Body of pancreas (tissue), 4 donors: ENCODE results near the gene ZEB2. TPM values are rescaled to one million over a fixed set of nuclear protein-coding genes. Genes with fewer than 3 reads are reported as not detected.

Experiments used
- ATAC-seq: fragments of 150-250 bp; one replicate; pipeline ENCODE4 v1.9.1; 2016
- DNase-seq, 4 donors: peaks; one replicate each; pipeline ENCODE4 v3.0.0-alpha.2; 2019
- H3K27ac ChIP-seq, 4 donors: fragments of 200-600 bp; sonication (generic); 1 replicate in 3 of 4; 2 replicates in 1 of 4; pipeline versions ENCODE4 v1.5.1 to v1.6.1; 2016 to 2019; ENCODE audit warnings: mild to moderate bottlenecking in 1 of 4, mixed read lengths in 1 of 4, moderate library complexity in 1 of 4
- H3K27me3 ChIP-seq, 2 donors: fragments of 200-600 bp; sonication (generic); one replicate each; pipeline ENCODE4 v1.6.0; 2016; ENCODE audit warnings: mild to moderate bottlenecking in 1 of 2
- H3K36me3 ChIP-seq, 2 donors: fragments of 200-600 bp; sonication (generic); replicated peaks in 1 of 2; 2 replicates each; pipeline ENCODE4 v1.5.1; 2016; ENCODE audit warnings: low read depth in 2 of 2; ENCODE audit not compliant: insufficient read depth in 1 of 2
- H3K4me1 ChIP-seq: fragments of 200-600 bp; sonication (generic); one replicate; pipeline ENCODE4 v1.6.0; 2016
- H3K4me3 ChIP-seq, 2 donors: fragments of 200-600 bp; sonication (generic); 1 replicate in 1 of 2; 2 replicates in 1 of 2; pipeline ENCODE4 v1.5.1; 2016 to 2019
- H3K9me3 ChIP-seq, 3 donors: fragments of 200-600 bp; sonication (generic); 1 replicate in 2 of 3; 2 replicates in 1 of 3; pipeline ENCODE4 v1.5.1; 2016
- POLR2A ChIP-seq, 3 donors: fragments of 450-650 bp; IDR thresholded peaks; one replicate each; pipeline ENCODE4 v1.6.1; 2016; ENCODE audit warnings: antibody characterized with exemption in 3 of 3, mild to moderate bottlenecking in 2 of 3
- WGBS, 2 donors: methylation state at CpG; one replicate each; pipeline ENCODE4 v1.1.5; 2017; 5-methylcytosine and 5-hydroxymethylcytosine counted together
- intact Hi-C: fragments of 100-400 bp; cut with DNase I; formaldehyde crosslinking; loops from one replicate; pipeline ENCODE4 v1.15.1; 2023
- small RNA-seq: library from RNA; depleted of rRNA; stranded (forward); fragments of <200 nt; gene quantifications from one replicate; pipeline ENCODE3, GENCODE V24; 2016
- total RNA-seq, 2 donors: library from RNA; depleted of rRNA; stranded (reverse); fragments of >200 nt; gene quantifications; one replicate each; pipeline ENCODE4 v1.1.0, GENCODE V29; 2016
- TF ChIP-seq, protein P1 (sequence below), 7 experiments: fragments of 450-650 bp in 4 of 7; fragments of 200-600 bp in 3 of 7; sonication (generic) in 3 of 7; IDR thresholded peaks; one replicate each; pipeline ENCODE4 v1.5.1; 2016 to 2019; ENCODE audit warnings: antibody characterized with exemption in 7 of 7

The ZEB2 gene
- total RNA-seq, 2 donors from 2014 or later, result 18.5 to 24.6 TPM

DNA sequence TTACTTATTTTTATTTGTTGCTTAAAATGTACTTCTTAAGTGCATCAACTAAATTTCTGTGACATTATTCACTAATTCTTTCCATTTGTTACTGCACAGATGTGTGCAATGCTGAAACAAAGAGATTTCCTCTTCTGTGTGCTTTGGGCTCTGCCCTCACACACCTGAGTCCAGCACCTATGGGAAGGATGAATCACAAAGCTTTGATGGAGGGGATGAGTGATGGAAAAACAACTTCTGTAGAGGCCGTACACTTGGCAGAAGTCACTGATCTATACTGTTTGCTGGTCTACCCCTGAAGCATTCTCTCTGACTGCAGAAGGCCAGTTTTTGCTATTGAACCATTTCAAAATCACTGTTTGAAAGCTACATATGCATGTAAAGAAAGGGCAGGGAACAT is 178.4 kb downstream of the ZEB2 start:
- no peak overlapping the region for H3K27ac ChIP-seq
- H3K36me3 ChIP-seq, result no peaks in the 10 kb centered on the region
- no peaks in the 10 kb centered on the region for H3K4me1 ChIP-seq
- H3K4me3 ChIP-seq, result no peak overlapping the region
- ATAC-seq, result no peak
- no peak for DNase-seq
- intact Hi-C loops, result no loop called here
- WGBS, 2 donors, result 60 to 75% methylated on average over 1 of the region's 1 CpG
- H3K27me3 ChIP-seq, result no peaks in the 10 kb centered on the region
- H3K9me3 ChIP-seq, result no peaks in the 10 kb centered on the region
- TF ChIP-seq, protein P1, sequence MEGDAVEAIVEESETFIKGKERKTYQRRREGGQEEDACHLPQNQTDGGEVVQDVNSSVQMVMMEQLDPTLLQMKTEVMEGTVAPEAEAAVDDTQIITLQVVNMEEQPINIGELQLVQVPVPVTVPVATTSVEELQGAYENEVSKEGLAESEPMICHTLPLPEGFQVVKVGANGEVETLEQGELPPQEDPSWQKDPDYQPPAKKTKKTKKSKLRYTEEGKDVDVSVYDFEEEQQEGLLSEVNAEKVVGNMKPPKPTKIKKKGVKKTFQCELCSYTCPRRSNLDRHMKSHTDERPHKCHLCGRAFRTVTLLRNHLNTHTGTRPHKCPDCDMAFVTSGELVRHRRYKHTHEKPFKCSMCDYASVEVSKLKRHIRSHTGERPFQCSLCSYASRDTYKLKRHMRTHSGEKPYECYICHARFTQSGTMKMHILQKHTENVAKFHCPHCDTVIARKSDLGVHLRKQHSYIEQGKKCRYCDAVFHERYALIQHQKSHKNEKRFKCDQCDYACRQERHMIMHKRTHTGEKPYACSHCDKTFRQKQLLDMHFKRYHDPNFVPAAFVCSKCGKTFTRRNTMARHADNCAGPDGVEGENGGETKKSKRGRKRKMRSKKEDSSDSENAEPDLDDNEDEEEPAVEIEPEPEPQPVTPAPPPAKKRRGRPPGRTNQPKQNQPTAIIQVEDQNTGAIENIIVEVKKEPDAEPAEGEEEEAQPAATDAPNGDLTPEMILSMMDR (IDR thresholded peaks at IDR 0.05), result no peak
- TF ChIP-seq POLR2A (IDR thresholded peaks at IDR 0.05), result no peak

DNA sequence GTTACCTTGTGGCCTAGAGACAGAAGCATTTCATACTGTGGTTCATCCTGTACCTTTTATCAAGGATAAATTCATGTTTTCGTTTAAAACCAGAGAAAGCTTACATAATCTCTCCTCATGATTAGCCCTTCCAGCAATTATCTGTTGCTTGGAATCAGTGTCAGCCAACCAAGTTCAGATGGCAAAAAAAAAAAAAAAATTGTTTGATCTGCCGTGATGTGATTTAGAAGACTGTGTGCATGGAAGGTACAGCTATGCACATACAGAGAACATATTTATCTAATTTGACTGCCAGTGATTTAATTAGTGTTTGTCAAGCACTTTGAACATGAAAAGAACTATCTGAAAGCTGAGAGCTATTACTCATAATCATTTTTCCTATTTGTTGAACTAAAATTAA is 180.9 kb downstream of the ZEB2 start:
- intact Hi-C loops, result no loop called here
- H3K9me3 ChIP-seq, result no peaks in the 10 kb centered on the region
- DNase-seq (no peak), ATAC-seq (no peak)
- no peak overlapping the region for H3K27ac ChIP-seq
- TF ChIP-seq POLR2A (IDR thresholded peaks at IDR 0.05), result no peak
- TF ChIP-seq, protein P1 (IDR thresholded peaks at IDR 0.05), result no peak
- no peaks in the 10 kb centered on the region for H3K27me3 ChIP-seq
- no peak overlapping the region for H3K4me3 ChIP-seq
- H3K36me3 ChIP-seq, result no peaks in the 10 kb centered on the region
- WGBS, 2 donors, result 78 to 93% methylated on average over 2 of the region's 2 CpGs
- no peaks in the 10 kb centered on the region for H3K4me1 ChIP-seq

DNA sequence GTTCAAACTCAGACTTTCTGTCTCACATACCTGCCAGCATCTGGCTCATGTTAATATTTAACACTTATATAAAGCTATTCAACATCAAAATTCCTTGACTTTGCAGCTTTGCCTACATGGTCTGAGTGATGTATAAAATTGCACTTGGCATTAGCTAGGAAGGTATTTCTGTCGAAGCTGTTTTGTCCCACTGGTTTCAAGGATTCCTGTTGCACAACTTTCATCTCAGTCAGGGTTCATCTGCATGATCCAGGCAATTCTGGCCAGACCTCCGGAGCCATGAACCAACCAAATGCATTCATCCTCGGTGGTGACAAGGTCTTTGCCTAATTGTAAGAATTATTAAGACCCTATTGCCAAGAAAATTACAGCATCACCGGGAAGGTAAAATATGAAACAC is 185.4 kb downstream of the ZEB2 start:
- Histone ChIP-seq H3K27me3 (no peaks in the 10 kb centered on the region), H3K9me3 (no peaks in the 10 kb centered on the region), H3K27ac (no peak overlapping the region), H3K4me1 (peaks cover 10% of the 10 kb centered on the region), H3K4me3 (no peak overlapping the region), H3K36me3 (no peaks in the 10 kb centered on the region)
- TF ChIP-seq POLR2A (IDR thresholded peaks at IDR 0.05), result no peak
- TF ChIP-seq, protein P1 (IDR thresholded peaks at IDR 0.05), result no peak
- ATAC-seq (no peak), DNase-seq (no peak)
- intact Hi-C loops, result no loop called here
- WGBS, 2 donors, result 61 to 70% methylated on average over 4 of the region's 4 CpGs

Small RNAs within 50 kb of the gene (small RNA-seq; reads per million reads assigned to genes)
- not detected for gene RF01987
